ENCODE measurements around the gene PIF1. TPM values are rescaled to one million over a fixed set of nuclear protein-coding genes. Genes with fewer than 3 reads are reported as not detected.

PIF1 gene
- total and polyA plus RNA-seq, 9 donors, result 0.18 to 1.4 (median 0.98) TPM; not detected in 2

GRCh38 chr15:64780600-64781156 lies 44.8 kb downstream of the PIF1 start:
- H3K27me3 ChIP-seq, result no peaks in the 10 kb centered on the region
- intact Hi-C loops (cut with DNase I), result no loop called here
- TF ChIP-seq CTCF (IDR thresholded peaks at IDR 0.05), result no peak
- 79 to 89% (median 82%) methylated on average over 8 of the region's 8 CpGs for WGBS, 3 donors
- DNase-seq, result no peak
- no peak overlapping the region for H3K4me3 ChIP-seq
- no peak overlapping the region for H3K27ac ChIP-seq
- H3K4me1 ChIP-seq (ENCODE audit: insufficient read depth), result no peaks in the 10 kb centered on the region
- no peaks in the 10 kb centered on the region for H3K9me3 ChIP-seq
- H3K36me3 ChIP-seq, result no peaks in the 10 kb centered on the region

GRCh38 chr15:64779630-64780029 lies 45.8 kb downstream of the PIF1 start:
- TF ChIP-seq CTCF (IDR thresholded peaks at IDR 0.05), result no peak
- TF ChIP-seq EP300 (IDR thresholded peaks at IDR 0.05), result no peak
- TF ChIP-seq POLR2A (IDR thresholded peaks at IDR 0.05), result no peak
- intact Hi-C loops (cut with DNase I), result no loop called here
- WGBS, 3 donors, result 96% methylated on average over 1 of the region's 1 CpG

GRCh38 chr15:64779024-64779423 lies 46.4 kb downstream of the PIF1 start:
- WGBS, 3 donors, result 61 to 82% (median 72%) methylated on average over 2 of the region's 2 CpGs
- H3K27ac ChIP-seq, result no peak overlapping the region

More at GRCh38 chr15:64779630-64780029, 45.8 kb downstream of the PIF1 start:
- no peaks in the 10 kb centered on the region for H3K4me1 ChIP-seq (ENCODE audit: insufficient read depth)
- H3K4me3 ChIP-seq, result no peak overlapping the region
- H3K27ac ChIP-seq, result no peak overlapping the region
- no peaks in the 10 kb centered on the region for H3K36me3 ChIP-seq
- no peak for DNase-seq
- H3K27me3 ChIP-seq, result no peaks in the 10 kb centered on the region
- no peaks in the 10 kb centered on the region for H3K9me3 ChIP-seq

GRCh38 chr15:64776402-64776786 lies 49.1 kb downstream of the PIF1 start:
- peak overlapping the region; percentile 63 for H3K4me3 ChIP-seq
- H3K9me3 ChIP-seq, result no peaks in the 10 kb centered on the region
- no peak overlapping the region for H3K27ac ChIP-seq
- intact Hi-C loops (cut with DNase I), result no loop called here
- peak; percentile 28 to 54 (median 44) for DNase-seq
- TF ChIP-seq POLR2A (IDR thresholded peaks at IDR 0.05) (no peak), CTCF (IDR thresholded peaks at IDR 0.05) (no peak), EP300 (IDR thresholded peaks at IDR 0.05) (no peak)
- no peaks in the 10 kb centered on the region for H3K27me3 ChIP-seq
- WGBS, 3 donors, result 15 to 17% (median 15%) methylated on average over 25 of the region's 25 CpGs
- no peaks in the 10 kb centered on the region for H3K36me3 ChIP-seq
- H3K4me1 ChIP-seq (ENCODE audit: insufficient read depth), result peaks cover 4% of the 10 kb centered on the region

More at GRCh38 chr15:64779024-64779423, 46.4 kb downstream of the PIF1 start:
- no peak for DNase-seq
- intact Hi-C loops (cut with DNase I), result no loop called here
- TF ChIP-seq POLR2A (IDR thresholded peaks at IDR 0.05) (no peak), CTCF (IDR thresholded peaks at IDR 0.05) (no peak), EP300 (IDR thresholded peaks at IDR 0.05) (no peak)
- H3K4me3 ChIP-seq, result no peak overlapping the region
- H3K9me3 ChIP-seq, result no peaks in the 10 kb centered on the region
- H3K4me1 ChIP-seq (ENCODE audit: insufficient read depth), result peaks cover 3% of the 10 kb centered on the region
- no peaks in the 10 kb centered on the region for H3K27me3 ChIP-seq
- no peaks in the 10 kb centered on the region for H3K36me3 ChIP-seq

All from ovary (tissue), 9 donors.